A549 (cell line): Measurements from ENCODE around the gene GPRIN1.

ENCODE experiments used
- BHLHE40 ChIP-seq: IDR thresholded peaks from 2 replicates; pipeline ENCODE4 v1.6.1; 2012; ENCODE audit warnings: low read depth, low read length, inconsistent platforms
- CEBPB ChIP-seq, 2 experiments: fragments of >200 bp in 1 of 2; sonication (Bioruptor Twin) in 1 of 2; formaldehyde crosslinking in 1 of 2; IDR thresholded peaks; 2 replicates each; pipeline ENCODE4 v1.6.1; 2012 to 2016
- EHMT2 ChIP-seq: fragments of 200-600 bp; sonication (generic); IDR thresholded peaks from 2 replicates; pipeline ENCODE4 v1.6.1; 2016; ENCODE audit warnings: antibody characterized with exemption, low read depth, mild to moderate bottlenecking, moderate library complexity
- GATA3 ChIP-seq: IDR thresholded peaks from 2 replicates; pipeline ENCODE4 v1.6.1; 2012; ENCODE audit warnings: borderline replicate concordance
- HDAC2 ChIP-seq: fragments of 200-600 bp; sonication (generic); IDR thresholded peaks from 2 replicates; pipeline ENCODE4 v1.6.1; 2016
- JUNB ChIP-seq: fragments of >200 bp; sonication (Bioruptor Twin); formaldehyde crosslinking; IDR thresholded peaks from 2 replicates; pipeline ENCODE4 v1.6.1; 2016
- KDM1A ChIP-seq: fragments of 200-600 bp; sonication (generic); IDR thresholded peaks from 2 replicates; pipeline ENCODE4 v1.6.1; 2016; ENCODE audit warnings: low read depth, mild to moderate bottlenecking
- MAFK ChIP-seq: fragments of 450-650 bp; IDR thresholded peaks from 2 replicates; pipeline ENCODE4 v1.6.1; 2014; ENCODE audit not compliant: partially characterized antibody
- POLR2A ChIP-seq: IDR thresholded peaks from 2 replicates; pipeline ENCODE4 v1.6.1; 2012; ENCODE audit warnings: mild to moderate bottlenecking, low read length
- RAD21 ChIP-seq, 2 experiments: fragments of >200 bp in 1 of 2; sonication (Bioruptor Twin) in 1 of 2; formaldehyde crosslinking in 1 of 2; IDR thresholded peaks in 1 of 2; conservative IDR thresholded peaks in 1 of 2; 2 replicates in 1 of 2; 3 replicates in 1 of 2; pipeline ENCODE4 v1.6.1; 2012 to 2018; ENCODE audit warnings: inconsistent platforms in 1 of 2
- SREBF2 ChIP-seq: fragments of 450-650 bp; IDR thresholded peaks from 2 replicates; pipeline ENCODE4 v1.6.1; 2014; ENCODE audit warnings: mild to moderate bottlenecking, moderate library complexity
- TF ChIP-seq, protein P1 (sequence below): fragments of >200 bp; sonication (Bioruptor Twin); formaldehyde crosslinking; IDR thresholded peaks from 3 replicates; pipeline ENCODE4 v1.5.1; 2016
- TF ChIP-seq, protein P2 (sequence below): fragments of 200-600 bp; sonication (generic); IDR thresholded peaks from 2 replicates; pipeline ENCODE4 v1.6.1; 2016; ENCODE audit warnings: antibody characterized with exemption, mild to moderate bottlenecking, moderate library complexity
- TF ChIP-seq, protein P3 (sequence below): IDR thresholded peaks from 2 replicates; pipeline ENCODE4 v1.6.1; 2012

DNA sequence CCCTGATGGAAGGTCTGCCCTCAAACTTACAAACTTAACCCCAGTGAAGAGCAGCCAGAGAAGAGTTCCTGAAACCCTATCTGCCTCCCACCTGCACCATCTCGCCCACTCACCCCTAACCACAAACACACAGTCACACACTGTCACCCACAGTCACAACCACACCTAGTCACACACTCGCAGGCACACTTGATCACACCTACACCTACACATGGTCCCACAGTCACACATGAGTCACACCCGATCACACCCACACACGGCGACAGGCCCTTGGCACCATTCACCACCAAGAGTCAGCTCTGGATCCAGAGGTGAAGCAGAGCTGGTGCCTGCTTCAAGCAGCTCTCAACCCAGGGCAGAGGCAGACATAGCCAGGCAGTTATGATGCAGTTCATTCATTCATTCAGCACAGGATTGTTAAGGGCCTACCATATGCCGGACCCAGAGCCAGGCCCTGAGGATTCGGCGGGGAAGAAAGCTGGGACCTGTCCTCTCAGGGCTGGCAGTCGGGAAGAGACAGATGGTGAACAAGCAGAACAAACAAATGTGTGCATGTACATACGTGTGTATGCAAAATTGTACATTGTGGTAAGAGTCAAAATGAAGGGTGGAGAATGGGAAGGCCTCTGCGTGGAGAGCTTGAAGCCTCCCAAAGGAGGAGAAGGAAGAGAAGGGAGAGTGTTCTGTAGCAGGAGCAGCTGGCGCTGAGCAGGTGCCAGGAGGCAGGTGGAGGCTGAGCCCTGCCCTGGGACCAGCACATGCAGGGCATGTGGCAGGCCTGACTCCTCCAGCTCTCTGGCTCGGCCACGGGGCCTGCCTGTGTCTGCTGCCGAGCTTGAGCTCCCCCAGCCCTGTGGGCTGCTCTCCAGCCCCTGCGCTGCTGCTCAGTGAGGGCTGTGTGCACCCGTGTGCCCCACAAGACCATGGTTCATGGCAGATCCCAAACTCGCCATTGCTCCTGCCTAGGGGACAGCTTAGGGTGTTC is 43.7 kb upstream of the GPRIN1 start:
- no peak for TF ChIP-seq BHLHE40
- TF ChIP-seq JUNB, result no peak
- TF ChIP-seq SREBF2, result no peak
- TF ChIP-seq, protein P1, sequence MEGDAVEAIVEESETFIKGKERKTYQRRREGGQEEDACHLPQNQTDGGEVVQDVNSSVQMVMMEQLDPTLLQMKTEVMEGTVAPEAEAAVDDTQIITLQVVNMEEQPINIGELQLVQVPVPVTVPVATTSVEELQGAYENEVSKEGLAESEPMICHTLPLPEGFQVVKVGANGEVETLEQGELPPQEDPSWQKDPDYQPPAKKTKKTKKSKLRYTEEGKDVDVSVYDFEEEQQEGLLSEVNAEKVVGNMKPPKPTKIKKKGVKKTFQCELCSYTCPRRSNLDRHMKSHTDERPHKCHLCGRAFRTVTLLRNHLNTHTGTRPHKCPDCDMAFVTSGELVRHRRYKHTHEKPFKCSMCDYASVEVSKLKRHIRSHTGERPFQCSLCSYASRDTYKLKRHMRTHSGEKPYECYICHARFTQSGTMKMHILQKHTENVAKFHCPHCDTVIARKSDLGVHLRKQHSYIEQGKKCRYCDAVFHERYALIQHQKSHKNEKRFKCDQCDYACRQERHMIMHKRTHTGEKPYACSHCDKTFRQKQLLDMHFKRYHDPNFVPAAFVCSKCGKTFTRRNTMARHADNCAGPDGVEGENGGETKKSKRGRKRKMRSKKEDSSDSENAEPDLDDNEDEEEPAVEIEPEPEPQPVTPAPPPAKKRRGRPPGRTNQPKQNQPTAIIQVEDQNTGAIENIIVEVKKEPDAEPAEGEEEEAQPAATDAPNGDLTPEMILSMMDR, result no peak
- no peak for TF ChIP-seq CEBPB (IDR thresholded peaks at IDR 0.05)
- TF ChIP-seq, protein P2, sequence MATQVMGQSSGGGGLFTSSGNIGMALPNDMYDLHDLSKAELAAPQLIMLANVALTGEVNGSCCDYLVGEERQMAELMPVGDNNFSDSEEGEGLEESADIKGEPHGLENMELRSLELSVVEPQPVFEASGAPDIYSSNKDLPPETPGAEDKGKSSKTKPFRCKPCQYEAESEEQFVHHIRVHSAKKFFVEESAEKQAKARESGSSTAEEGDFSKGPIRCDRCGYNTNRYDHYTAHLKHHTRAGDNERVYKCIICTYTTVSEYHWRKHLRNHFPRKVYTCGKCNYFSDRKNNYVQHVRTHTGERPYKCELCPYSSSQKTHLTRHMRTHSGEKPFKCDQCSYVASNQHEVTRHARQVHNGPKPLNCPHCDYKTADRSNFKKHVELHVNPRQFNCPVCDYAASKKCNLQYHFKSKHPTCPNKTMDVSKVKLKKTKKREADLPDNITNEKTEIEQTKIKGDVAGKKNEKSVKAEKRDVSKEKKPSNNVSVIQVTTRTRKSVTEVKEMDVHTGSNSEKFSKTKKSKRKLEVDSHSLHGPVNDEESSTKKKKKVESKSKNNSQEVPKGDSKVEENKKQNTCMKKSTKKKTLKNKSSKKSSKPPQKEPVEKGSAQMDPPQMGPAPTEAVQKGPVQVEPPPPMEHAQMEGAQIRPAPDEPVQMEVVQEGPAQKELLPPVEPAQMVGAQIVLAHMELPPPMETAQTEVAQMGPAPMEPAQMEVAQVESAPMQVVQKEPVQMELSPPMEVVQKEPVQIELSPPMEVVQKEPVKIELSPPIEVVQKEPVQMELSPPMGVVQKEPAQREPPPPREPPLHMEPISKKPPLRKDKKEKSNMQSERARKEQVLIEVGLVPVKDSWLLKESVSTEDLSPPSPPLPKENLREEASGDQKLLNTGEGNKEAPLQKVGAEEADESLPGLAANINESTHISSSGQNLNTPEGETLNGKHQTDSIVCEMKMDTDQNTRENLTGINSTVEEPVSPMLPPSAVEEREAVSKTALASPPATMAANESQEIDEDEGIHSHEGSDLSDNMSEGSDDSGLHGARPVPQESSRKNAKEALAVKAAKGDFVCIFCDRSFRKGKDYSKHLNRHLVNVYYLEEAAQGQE, result no peak
- TF ChIP-seq POLR2A, result no peak
- TF ChIP-seq GATA3, result no peak
- no peak for TF ChIP-seq RAD21 (conservative IDR thresholded peaks at IDR 0.05 in 1 of 2, IDR thresholded peaks at IDR 0.05 in 1 of 2)
- no peak for TF ChIP-seq EHMT2
- no peak for TF ChIP-seq MAFK
- TF ChIP-seq, protein P3, sequence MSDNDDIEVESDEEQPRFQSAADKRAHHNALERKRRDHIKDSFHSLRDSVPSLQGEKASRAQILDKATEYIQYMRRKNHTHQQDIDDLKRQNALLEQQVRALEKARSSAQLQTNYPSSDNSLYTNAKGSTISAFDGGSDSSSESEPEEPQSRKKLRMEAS, result no peak
- TF ChIP-seq KDM1A, result no peak
- TF ChIP-seq HDAC2, result no peak
